Neural cell (in vitro differentiated cells): ENCODE measurements around the gene CAMK1D. TPM values are rescaled to one million over a fixed set of nuclear protein-coding genes. Genes with fewer than 3 reads are reported as not detected.
A peak's percentile ranks its signal among the peaks of the same experiment; 100 is the strongest.

Experiments
- H2AFZ ChIP-seq: fragments of 200-600, 300-800 bp; sonication (generic), shearing (Covaris generic); 2 replicates; pipeline ENCODE4 v1.6.0; 2014; ENCODE audit warnings: low read depth, mild to moderate bottlenecking, antibody characterized with exemption, low read length, moderate library complexity
- H3F3A ChIP-seq: fragments of 200-600 bp; shearing (Covaris generic); 2 replicates; pipeline ENCODE4 v1.6.1; 2016; ENCODE audit warnings: mild to moderate bottlenecking, moderate library complexity, mixed read lengths, antibody characterized with exemption, low read length; ENCODE audit not compliant: insufficient read depth, poor library complexity, severe bottlenecking
- H3K27ac ChIP-seq: fragments of 200-600, 300-800 bp; sonication (generic), shearing (Covaris generic); 2 replicates; pipeline ENCODE4 v1.5.1; 2014; ENCODE audit warnings: mild to moderate bottlenecking, low read length, moderate library complexity
- H3K27me3 ChIP-seq: fragments of 300-800, 200-600 bp; sonication (generic), shearing (Covaris generic); 2 replicates; pipeline ENCODE4 v1.6.0; 2014; ENCODE audit warnings: mild to moderate bottlenecking, low read depth, low read length, moderate library complexity; ENCODE audit not compliant: insufficient read depth
- H3K36me3 ChIP-seq: fragments of 300-800, 200-600 bp; sonication (generic), shearing (Covaris generic); 2 replicates; pipeline ENCODE4 v1.5.1; 2014; ENCODE audit warnings: mild to moderate bottlenecking, antibody characterized with exemption, low read length, moderate library complexity; ENCODE audit not compliant: insufficient read depth
- H3K4me2 ChIP-seq: fragments of 300-800, 200-600 bp; sonication (generic), shearing (Covaris generic); 2 replicates; pipeline ENCODE4 v1.6.0; 2014; ENCODE audit warnings: mild to moderate bottlenecking, low read length
- H3K4me3 ChIP-seq: fragments of 300-800, 200-600 bp; sonication (generic), shearing (Covaris generic); 2 replicates; pipeline ENCODE4 v1.5.1; 2014; ENCODE audit warnings: mild to moderate bottlenecking, low read length, moderate library complexity
- H3K79me2 ChIP-seq: fragments of 200-600 bp; shearing (Covaris generic); replicated peaks from 2 replicates; pipeline ENCODE4 v1.6.0; 2014; ENCODE audit warnings: mild to moderate bottlenecking, low read length, moderate library complexity; ENCODE audit not compliant: insufficient read depth
- H3K9ac ChIP-seq: fragments of 300-800, 200-600 bp; sonication (generic), shearing (Covaris generic); 2 replicates; pipeline ENCODE4 v1.6.1; 2016; ENCODE audit warnings: mild to moderate bottlenecking, low read length, mixed read lengths
- H3K9me2 ChIP-seq: fragments of 200-600 bp; shearing (Covaris generic); 2 replicates; pipeline ENCODE4 v1.6.1; 2016; ENCODE audit warnings: mild to moderate bottlenecking, low read length, mixed read lengths; ENCODE audit not compliant: insufficient read depth
- H3K9me3 ChIP-seq: fragments of 200-600, 300-800 bp; sonication (generic), shearing (Covaris generic); 2 replicates; pipeline ENCODE4 v1.6.1; 2016; ENCODE audit warnings: mild to moderate bottlenecking, mixed run types, low read length, moderate library complexity, mixed read lengths
- H4K20me1 ChIP-seq: fragments of 200-600 bp; shearing (Covaris generic); 2 replicates; pipeline ENCODE4 v1.6.1; 2016; ENCODE audit warnings: mild to moderate bottlenecking, mixed run types; ENCODE audit not compliant: insufficient read depth
- EP300 ChIP-seq: fragments of 450-650 bp; conservative IDR thresholded peaks from 2 replicates; pipeline ENCODE4 v1.6.1; 2014; ENCODE audit warnings: antibody characterized with exemption, mild to moderate bottlenecking, moderate library complexity; ENCODE audit not compliant: poor library complexity, severe bottlenecking
- EZH2 ChIP-seq: fragments of 200-600, 300-800 bp; shearing (Covaris generic), sonication (generic); IDR thresholded peaks from 2 replicates; pipeline ENCODE4 v1.6.1; 2014; ENCODE audit warnings: antibody characterized with exemption, low read length, borderline replicate concordance, mild to moderate bottlenecking; ENCODE audit not compliant: insufficient read depth, poor library complexity, severe bottlenecking
- MXI1 ChIP-seq: fragments of 450-650 bp; conservative IDR thresholded peaks from 2 replicates; pipeline ENCODE4 v1.6.1; 2014; ENCODE audit warnings: antibody characterized with exemption, mild to moderate bottlenecking; ENCODE audit not compliant: poor library complexity, severe bottlenecking
- POLR2AphosphoS5 ChIP-seq: IDR thresholded peaks from 2 replicates; pipeline ENCODE4 v1.6.1; 2012
- RAD21 ChIP-seq: fragments of 450-650 bp; conservative IDR thresholded peaks from 2 replicates; pipeline ENCODE4 v1.6.1; 2014; ENCODE audit warnings: antibody characterized with exemption, mild to moderate bottlenecking, moderate library complexity
- REST ChIP-seq: IDR thresholded peaks from 2 replicates; pipeline ENCODE4 v1.6.1; 2012; ENCODE audit warnings: borderline replicate concordance
- SMC3 ChIP-seq: fragments of 450-650 bp; conservative IDR thresholded peaks from 2 replicates; pipeline ENCODE4 v1.6.1; 2014; ENCODE audit warnings: antibody characterized with exemption, mild to moderate bottlenecking, moderate library complexity; ENCODE audit not compliant: poor library complexity
- TAF1 ChIP-seq: IDR thresholded peaks from 2 replicates; pipeline ENCODE4 v1.6.1; 2012; ENCODE audit warnings: low read depth
- polyA plus RNA-seq: library from polyadenylated mRNA; depleted of rRNA; stranded (reverse); fragments of >200 nt; gene quantifications from 2 replicates; pipeline ENCODE4 v1.2.3, GENCODE V29; 2014
- TF ChIP-seq, protein P1 (sequence below): fragments of 450-650 bp; IDR thresholded peaks from 2 replicates; pipeline ENCODE4 v1.5.1; 2014; ENCODE audit warnings: antibody characterized with exemption, mild to moderate bottlenecking, moderate library complexity; ENCODE audit not compliant: poor library complexity, severe bottlenecking

The CAMK1D gene
- polyA plus RNA-seq, 1 donor from 2014 or later: 13.8 TPM

- TF ChIP-seq REST: no peak
- no peak for TF ChIP-seq TAF1
- no peak for TF ChIP-seq RAD21
- TF ChIP-seq, protein P1, sequence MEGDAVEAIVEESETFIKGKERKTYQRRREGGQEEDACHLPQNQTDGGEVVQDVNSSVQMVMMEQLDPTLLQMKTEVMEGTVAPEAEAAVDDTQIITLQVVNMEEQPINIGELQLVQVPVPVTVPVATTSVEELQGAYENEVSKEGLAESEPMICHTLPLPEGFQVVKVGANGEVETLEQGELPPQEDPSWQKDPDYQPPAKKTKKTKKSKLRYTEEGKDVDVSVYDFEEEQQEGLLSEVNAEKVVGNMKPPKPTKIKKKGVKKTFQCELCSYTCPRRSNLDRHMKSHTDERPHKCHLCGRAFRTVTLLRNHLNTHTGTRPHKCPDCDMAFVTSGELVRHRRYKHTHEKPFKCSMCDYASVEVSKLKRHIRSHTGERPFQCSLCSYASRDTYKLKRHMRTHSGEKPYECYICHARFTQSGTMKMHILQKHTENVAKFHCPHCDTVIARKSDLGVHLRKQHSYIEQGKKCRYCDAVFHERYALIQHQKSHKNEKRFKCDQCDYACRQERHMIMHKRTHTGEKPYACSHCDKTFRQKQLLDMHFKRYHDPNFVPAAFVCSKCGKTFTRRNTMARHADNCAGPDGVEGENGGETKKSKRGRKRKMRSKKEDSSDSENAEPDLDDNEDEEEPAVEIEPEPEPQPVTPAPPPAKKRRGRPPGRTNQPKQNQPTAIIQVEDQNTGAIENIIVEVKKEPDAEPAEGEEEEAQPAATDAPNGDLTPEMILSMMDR: no peak
- no peak for TF ChIP-seq SMC3
- no peak for TF ChIP-seq MXI1
- no peaks in the 10 kb centered on the region for H3K27me3 ChIP-seq
- no peaks in the 10 kb centered on the region for H4K20me1 ChIP-seq
- no peaks in the 10 kb centered on the region for H3K9me2 ChIP-seq
- peak overlapping the region; percentile 20 for H3K9ac ChIP-seq
- H3K4me2 ChIP-seq: no peak overlapping the region
- no peak overlapping the region for H3K4me3 ChIP-seq
- H3K36me3 ChIP-seq: no peaks in the 10 kb centered on the region
- H3F3A ChIP-seq: no peaks in the 10 kb centered on the region
- no peaks in the 10 kb centered on the region for H3K79me2 ChIP-seq
- H3K9me3 ChIP-seq: no peaks in the 10 kb centered on the region
- H3K27ac ChIP-seq: no peak overlapping the region
- no peak overlapping the region for H2AFZ ChIP-seq
Measured at GRCh38 chr10:12508165-12508564, 158.8 kb downstream of the CAMK1D start.

GRCh38 chr10:12509016-12509793, 159.9 kb downstream of the CAMK1D start:
- Histone ChIP-seq H3K9me3 (no peaks in the 10 kb centered on the region), H3K9ac (no peak overlapping the region), H3K9me2 (no peaks in the 10 kb centered on the region), H3K4me3 (no peak overlapping the region), H4K20me1 (no peaks in the 10 kb centered on the region), H3K79me2 (no peaks in the 10 kb centered on the region), H3K36me3 (no peaks in the 10 kb centered on the region), H3K27me3 (no peaks in the 10 kb centered on the region), H2AFZ (no peak overlapping the region), H3K27ac (no peak overlapping the region), H3K4me2 (no peak overlapping the region), H3F3A (no peaks in the 10 kb centered on the region)
- TF ChIP-seq POLR2AphosphoS5 (no peak), EP300 (no peak), REST (no peak), SMC3 (no peak), EZH2 (no peak), MXI1 (no peak), TAF1 (no peak), RAD21 (no peak)
- TF ChIP-seq, protein P1: no peak
